ENCODE results near the gene ATG3.
"Not testable (repeated sequence)": the region's sequence is repeated elsewhere in the genome, so short reads cannot be mapped to it uniquely, and the experiment has no call there.

ATG3 gene

GRCh38 chr3:112519424-112520001 is 42.2 kb downstream of the ATG3 start:
- H3K4me1 ChIP-seq (ENCODE audit: control insufficient read depth in 1 of 2, insufficient read depth in 1 of 2, low read depth in 1 of 2, low read length in 1 of 2) = no peaks in the 10 kb centered on the region
- peaks cover 18% of the 10 kb centered on the region for H3K36me3 ChIP-seq
- no peak overlapping the region for H3K27ac ChIP-seq
- no peaks in the 10 kb centered on the region for H3K9me3 ChIP-seq
- peak; percentile 39 for TF ChIP-seq CTCF (IDR thresholded peaks at IDR 0.05)
- H3K27me3 ChIP-seq = no peaks in the 10 kb centered on the region
- no peak overlapping the region for H3K4me3 ChIP-seq (ENCODE audit: low read depth in 1 of 2, low read length in 1 of 2)

GRCh38 chr3:112518970-112519369 is 42.8 kb downstream of the ATG3 start:
- H3K36me3 ChIP-seq = peaks cover 12% of the 10 kb centered on the region
- not testable (repeated sequence) for H3K27ac ChIP-seq; H3K9me3 ChIP-seq; H3K4me1 ChIP-seq (ENCODE audit: control insufficient read depth in 1 of 2, insufficient read depth in 1 of 2, low read depth in 1 of 2, low read length in 1 of 2); H3K27me3 ChIP-seq; H3K4me3 ChIP-seq (ENCODE audit: low read depth in 1 of 2, low read length in 1 of 2)

GRCh38 chr3:112514527-112515128 is 47.1 kb downstream of the ATG3 start:
- no peak for TF ChIP-seq CTCF (IDR thresholded peaks at IDR 0.05)
- Histone ChIP-seq H3K9me3 (no peaks in the 10 kb centered on the region), H3K4me1 (ENCODE audit: control insufficient read depth in 1 of 2, insufficient read depth in 1 of 2, low read depth in 1 of 2, low read length in 1 of 2) (no peaks in the 10 kb centered on the region), H3K4me3 (ENCODE audit: low read depth in 1 of 2, low read length in 1 of 2) (no peak overlapping the region), H3K27ac (no peak overlapping the region), H3K36me3 (no peaks in the 10 kb centered on the region), H3K27me3 (no peaks in the 10 kb centered on the region)

- Histone ChIP-seq H3K4me3 (ENCODE audit: low read depth in 1 of 2, low read length in 1 of 2) (no peak overlapping the region), H3K9me3 (no peaks in the 10 kb centered on the region), H3K4me1 (ENCODE audit: control insufficient read depth in 1 of 2, insufficient read depth in 1 of 2, low read depth in 1 of 2, low read length in 1 of 2) (no peaks in the 10 kb centered on the region), H3K27me3 (no peaks in the 10 kb centered on the region), H3K36me3 (no peaks in the 10 kb centered on the region), H3K27ac (no peak overlapping the region)
- no peak for TF ChIP-seq CTCF (IDR thresholded peaks at IDR 0.05)
These were observed 49.4 kb downstream of the ATG3 start for GRCh38 chr3:112512320-112512719.

DNA sequence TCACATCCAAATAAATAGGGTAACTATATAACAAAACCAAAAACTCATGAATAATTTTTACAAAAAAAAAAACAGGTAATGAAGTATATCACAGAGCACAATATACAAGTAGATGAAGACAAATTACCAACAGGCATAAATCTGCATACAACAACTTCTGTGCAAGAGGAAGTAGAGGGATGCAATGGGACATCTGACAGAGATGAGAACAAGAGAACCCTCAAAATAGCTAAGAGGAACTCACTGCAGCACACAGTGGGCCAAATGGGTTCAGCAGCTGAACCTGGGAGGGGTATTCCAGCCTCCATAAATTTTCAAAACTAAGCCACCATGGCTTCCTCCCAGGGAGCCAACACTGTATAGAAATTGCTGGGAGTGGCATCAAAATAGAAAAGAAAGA is 52.9 kb downstream of the ATG3 start:
- Histone ChIP-seq H3K27me3 (no peaks in the 10 kb centered on the region), H3K4me1 (ENCODE audit: control insufficient read depth in 1 of 2, insufficient read depth in 1 of 2, low read depth in 1 of 2, low read length in 1 of 2) (no peaks in the 10 kb centered on the region), H3K27ac (no peak overlapping the region), H3K4me3 (ENCODE audit: low read depth in 1 of 2, low read length in 1 of 2) (no peak overlapping the region), H3K36me3 (no peaks in the 10 kb centered on the region), H3K9me3 (no peaks in the 10 kb centered on the region)
- no peak for TF ChIP-seq CTCF (IDR thresholded peaks at IDR 0.05)

GRCh38 chr3:112508261-112508660 is 53.5 kb downstream of the ATG3 start:
- Histone ChIP-seq H3K36me3 (no peaks in the 10 kb centered on the region), H3K4me1 (ENCODE audit: control insufficient read depth in 1 of 2, insufficient read depth in 1 of 2, low read depth in 1 of 2, low read length in 1 of 2) (no peaks in the 10 kb centered on the region), H3K4me3 (ENCODE audit: low read depth in 1 of 2, low read length in 1 of 2) (no peak overlapping the region), H3K27ac (no peak overlapping the region), H3K9me3 (no peaks in the 10 kb centered on the region), H3K27me3 (no peaks in the 10 kb centered on the region)
- TF ChIP-seq CTCF (IDR thresholded peaks at IDR 0.05) = no peak
